Glomerular endothelial cell (primary cell): ENCODE measurements around the gene RHEX. TPM values are rescaled to one million over a fixed set of nuclear protein-coding genes. Genes with fewer than 3 reads are reported as not detected.

Experiments
- DNase-seq: peaks from one replicate; pipeline ENCODE4 v3.0.0-alpha.2; 2011; ENCODE audit warnings: low read depth, low spot score; ENCODE audit errors: extremely low read depth
- total RNA-seq: library from RNA; depleted of rRNA; stranded (reverse); fragments of >200 nt; gene quantifications from 2 replicates; pipeline ENCODE4 v1.2.3, GENCODE V29; 2015

Gene RHEX
- total RNA-seq, 1 donor from 2014 or later: not detected

DNA sequence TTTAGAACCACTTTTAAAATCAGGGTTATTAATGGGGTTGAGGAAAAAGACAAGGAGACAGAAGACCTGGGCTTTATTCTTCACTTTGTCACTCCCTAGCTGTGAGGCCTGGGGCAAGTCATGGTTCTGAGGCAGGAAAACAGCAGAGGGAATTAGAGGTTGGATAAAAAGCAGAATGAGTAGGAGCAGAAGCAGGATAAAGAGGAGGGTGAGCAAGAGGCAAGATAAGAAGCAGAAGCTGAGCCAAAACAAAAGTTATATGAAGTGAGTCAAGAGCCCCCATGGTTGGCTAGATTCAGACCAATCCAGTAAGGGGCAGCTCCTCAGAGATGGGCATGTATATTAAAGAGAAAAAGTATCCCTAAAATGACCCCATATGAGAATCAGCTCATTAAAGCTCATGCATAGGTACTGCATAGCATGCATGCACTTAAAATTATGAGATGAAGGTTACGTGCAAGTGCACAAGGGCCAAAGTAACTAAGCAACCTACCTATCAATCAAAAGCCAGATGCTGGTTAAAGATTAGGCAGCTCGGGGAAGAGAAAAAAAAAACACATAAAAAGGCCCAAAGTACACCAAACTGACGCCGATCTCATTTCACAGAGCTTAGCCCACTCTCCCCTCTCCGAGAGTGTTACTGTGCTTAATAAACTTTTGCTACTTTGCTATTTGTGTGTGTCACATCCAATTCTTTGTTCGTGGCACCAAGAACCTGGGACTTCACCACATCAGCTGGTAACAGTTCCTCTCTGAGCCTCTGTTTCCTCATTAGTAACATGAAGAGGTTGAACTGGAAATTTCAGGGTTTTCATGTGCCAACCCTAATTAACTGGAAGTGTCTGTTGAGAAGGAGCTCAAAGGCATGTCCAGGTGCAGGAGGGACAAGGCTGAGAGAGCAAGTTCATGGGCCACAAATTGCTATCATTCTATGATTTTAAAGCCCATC is 62.0 kb downstream of the RHEX start:
- DNase-seq: no peak

DNA sequence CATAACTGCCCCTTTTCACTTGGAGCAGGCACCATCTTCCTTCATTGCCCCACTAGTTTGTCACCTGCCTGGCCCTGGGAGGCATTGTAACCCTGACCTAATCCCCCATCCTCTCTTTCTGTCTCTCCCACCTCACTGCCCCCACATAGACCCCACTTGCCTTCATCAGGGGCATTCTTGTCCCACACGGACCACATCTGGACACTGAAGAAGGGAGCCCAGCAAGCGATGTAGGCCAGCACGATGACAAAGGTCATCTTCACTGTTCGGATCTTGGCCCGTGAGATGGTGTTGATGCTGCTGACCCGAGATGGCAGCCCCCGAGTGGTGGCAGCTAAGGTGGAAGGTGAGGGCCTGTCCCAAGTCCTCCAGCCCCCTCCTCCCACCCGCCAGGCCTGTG is 62.8 kb downstream of the RHEX start:
- DNase-seq: no peak

DNA sequence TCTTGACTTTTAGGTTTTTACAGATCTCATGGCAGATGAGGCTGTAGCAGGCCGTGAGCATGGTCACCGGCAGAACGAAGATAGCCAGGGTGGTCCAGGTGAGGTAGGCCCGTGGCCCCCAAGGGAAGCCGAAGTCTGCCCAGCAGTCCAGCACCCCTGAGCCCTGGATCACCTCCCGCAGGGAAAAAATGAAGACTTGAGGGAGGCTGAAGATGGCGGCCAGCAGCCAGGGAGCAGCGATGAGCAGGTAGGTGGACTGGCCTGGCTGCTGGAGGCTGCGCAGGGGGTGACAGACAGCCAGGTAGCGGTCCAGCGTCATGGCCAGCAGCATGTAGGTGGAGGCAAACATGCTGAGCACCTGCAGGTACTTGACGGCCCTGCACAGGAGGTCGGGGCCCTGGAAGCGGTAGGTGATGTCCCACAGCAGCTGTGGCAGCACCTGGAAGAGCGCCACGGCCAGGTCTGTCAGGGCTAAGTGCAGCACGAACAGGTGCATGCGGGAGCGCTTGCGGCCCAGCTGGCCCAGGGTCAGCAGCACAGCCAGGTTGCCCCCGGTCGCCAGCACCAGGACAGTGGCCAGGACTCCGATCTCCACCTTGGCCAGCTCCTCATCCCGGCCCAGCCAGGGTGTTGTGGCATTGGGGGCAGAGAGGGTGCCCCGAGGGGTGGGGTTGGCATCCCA is 63.4 kb downstream of the RHEX start:
- DNase-seq: no peak

DNA sequence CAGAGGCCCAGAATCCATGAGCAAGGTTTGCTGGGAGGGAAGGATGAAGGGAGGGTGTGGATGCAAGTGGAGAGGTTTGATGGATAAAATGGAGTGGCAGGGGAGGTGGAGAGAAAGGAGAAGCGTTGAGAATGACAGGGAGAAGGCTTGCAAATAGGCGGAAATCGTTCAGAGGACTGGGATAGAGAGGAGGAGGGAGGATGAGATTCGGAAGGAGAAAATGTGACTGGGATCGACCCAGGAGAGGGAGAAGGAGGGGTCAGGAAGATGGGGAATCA is 63.8 kb downstream of the RHEX start:
- no peak for DNase-seq

DNA sequence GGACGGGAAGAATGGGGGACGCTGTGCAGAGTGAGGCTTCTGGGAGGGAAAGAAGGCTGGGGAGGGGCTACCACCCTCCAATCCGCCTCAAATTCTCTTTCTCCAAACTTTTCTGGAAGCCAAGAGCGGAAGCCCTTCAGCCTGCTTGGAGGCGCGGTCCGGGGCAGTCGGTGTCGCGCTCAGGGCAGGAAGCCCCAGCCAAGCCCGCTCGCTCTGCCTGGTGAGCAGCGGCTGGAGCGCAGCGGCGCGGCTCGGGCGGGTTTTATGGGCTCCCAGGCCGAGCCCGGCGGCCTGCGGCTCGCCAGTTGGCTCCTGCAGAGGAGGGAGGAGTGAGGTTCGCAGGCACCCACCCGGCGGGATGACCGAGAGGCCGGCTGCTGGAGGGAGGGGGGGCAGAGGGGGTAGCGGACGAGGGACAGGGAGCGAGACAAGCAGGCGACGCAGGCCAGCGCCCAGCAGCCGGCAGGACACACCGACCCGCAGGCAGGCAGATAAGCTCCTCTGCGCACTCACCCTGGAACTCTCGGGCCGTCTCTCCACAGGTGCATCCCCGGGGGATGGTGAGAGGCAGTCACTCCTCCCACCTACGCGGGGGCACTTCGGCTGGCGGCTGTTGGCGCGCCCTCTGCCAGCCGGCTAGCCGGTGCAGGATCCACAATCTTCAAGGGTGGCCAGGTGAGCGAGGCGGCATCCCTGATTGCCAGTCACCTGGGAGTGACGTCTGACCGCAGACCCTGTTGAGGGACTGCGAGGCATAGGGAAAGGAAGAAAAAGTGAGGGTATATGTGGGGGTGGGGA is 64.4 kb downstream of the RHEX start, which contains the start of gene AVPR1B:
TSS of gene AVPR1B (minus strand) at position 238 of the 798 bp plus-strand sequence. CDS start 498 bp downstream, outside the sequence.
- no peak for DNase-seq

DNA sequence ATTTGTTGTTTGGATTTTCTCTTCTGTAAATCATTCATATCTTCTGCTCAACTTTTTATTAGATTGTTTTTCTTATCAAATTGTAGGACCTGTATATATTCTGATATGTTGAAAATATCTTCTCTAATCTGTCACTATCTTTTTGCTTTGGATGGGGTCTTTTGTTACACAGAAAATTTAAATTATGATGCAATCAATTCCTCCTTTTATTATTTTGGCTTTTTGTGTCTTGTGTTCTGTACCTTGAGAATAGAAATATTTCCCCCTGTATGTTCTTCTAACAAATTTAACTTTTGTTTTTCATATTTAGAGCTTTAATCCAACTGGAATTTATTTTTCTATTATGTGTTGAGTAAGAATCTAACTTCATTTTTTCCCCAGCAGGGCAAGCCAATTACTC is 67.4 kb downstream of the RHEX start:
- no peak for DNase-seq

DNA sequence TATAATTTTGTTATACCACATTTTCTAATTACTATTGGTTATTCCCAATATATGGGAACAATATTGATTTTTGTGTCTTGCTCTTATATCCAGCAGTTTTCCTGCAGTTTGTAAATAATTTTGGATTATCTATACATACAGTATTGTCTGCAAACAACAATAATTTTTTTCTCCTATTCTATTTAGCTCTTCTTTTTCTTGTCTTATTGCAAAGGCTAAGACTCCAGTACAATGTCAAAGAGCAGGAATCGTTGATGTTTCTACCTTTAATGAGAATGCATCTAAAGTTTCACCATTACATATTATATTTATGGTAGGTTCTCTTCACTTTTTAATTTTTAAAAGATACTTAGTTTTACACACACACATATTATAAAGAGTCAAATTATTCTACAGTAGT is 68.3 kb downstream of the RHEX start:
- DNase-seq: no peak

DNA sequence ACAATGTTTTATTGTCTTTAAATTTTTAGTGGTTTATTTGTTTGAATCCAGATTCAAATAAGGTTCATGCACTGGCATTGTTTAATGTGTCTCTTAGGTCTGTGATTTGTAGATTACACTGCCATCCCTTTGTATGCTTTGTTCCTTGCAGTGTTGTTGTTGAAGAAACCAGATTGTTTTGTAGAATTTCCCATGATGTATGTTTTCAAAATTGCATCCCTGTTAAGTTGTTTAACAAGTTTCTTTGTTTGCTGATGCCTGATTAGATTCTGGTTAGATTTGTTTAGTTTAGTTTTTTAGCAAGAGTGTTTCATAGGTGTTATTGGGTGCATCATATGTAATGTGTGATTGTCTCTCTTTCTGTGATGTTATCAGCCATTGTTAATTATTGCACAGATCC is 69.7 kb downstream of the RHEX start:
- DNase-seq: no peak

DNA sequence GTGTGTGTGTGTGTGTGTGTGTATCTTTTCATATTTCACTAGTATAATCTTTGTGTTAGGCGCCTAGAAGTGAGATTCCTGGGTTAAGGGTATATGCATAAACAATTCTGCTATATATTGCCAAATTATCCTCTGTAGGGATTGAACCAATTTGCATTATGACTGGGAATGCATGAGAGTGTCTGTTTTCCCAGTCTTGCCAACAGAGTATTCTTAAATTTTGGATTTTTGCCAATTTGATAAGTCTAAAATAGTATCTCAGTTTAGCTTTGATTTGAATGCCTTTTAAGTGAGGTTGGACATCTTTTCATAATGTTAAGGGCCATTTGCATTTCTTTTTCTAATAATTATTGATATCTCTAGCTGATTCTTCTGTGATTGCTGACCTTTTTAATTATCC is 72.4 kb downstream of the RHEX start:
- DNase-seq: no peak

DNA sequence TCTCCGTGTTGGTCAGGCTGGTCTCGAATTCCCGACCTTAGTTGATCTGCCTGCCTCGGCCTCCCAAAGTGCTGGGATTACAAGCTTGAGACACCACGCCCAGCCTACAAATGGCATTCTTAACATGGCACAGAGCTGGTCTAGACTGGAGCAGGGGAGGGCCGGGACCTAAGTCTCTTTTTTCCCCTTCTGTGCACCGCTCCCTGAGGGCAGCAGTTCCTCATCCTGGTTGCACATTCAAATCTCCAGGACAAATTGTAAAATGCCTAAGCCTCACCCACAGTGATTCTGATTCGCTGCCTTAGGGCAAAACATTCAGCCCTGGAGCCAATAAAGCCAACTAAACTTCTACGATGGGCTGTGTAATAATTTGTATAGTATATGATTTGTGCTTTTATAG is 74.4 kb downstream of the RHEX start:
- no peak for DNase-seq

DNA sequence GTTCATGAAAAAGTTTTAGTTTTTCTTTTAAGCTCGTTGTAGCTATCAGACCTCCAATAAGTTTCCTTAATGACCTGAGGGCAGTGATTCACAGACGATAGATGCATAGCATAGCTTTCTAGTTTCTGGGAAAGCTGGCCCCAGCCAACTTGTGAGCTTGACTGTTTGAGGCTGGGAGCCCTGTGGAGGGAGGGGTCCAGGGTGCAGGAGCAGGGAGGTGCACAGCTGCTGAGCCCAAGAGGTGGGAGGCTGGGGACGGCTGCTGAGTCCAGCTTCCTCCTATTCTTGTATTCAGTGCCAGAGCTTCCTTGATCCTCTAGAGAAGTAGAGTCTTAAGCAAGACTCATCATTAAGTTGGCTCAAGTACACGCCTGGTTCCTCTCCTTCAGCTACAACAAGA is 75.2 kb downstream of the RHEX start:
- no peak for DNase-seq

DNA sequence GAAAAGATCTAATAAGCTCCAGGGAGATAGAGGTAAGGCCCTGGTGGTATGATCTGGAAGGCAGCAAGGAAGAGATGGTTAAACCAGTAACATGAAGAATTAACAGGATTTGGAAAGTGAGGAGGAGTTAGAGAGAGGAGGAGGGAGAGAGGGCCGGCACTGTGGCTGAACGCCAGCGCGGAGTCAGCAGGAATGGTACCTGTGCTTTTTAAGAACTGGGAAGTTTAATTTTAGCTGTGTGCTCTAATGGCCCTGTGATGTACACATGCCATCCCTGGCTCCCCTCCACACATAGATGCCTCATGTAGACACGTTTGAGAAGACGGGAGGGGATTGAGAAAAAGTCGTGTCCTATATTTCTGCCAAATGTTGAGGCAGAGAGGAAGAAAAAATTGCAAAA is 78.1 kb downstream of the RHEX start:
- no peak for DNase-seq

DNA sequence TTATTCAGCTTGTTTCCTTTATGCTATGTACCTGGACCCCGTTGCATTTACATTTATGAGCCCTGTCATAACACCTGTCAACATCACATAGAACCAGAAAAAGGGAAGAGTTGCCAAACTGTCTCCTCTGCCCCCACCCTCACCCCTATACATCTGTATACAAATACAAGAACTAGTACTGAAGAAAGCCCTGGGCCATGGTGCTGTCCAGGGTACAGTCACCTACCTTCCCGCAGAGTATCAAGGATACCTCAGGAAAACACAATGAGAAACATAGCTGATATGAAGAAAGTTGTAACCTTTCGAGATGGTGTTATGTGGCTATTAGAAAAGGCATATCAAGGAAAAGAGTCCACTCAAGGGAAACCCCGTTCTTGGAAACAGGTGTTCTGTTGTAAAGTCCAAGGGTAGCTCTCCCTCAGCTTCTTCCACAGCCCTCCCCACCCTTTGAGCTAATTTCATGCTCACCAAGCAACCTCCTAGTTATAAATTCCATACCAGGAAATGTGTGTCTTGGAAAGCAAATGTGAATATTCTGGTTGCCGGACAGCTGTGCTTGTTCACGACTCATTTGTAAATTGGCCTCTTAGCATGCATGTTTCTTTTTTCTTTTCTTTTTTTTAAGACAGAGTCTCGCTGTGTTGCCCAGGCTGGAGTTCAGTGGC is 80.9 kb downstream of the RHEX start:
- no peak for DNase-seq

DNA sequence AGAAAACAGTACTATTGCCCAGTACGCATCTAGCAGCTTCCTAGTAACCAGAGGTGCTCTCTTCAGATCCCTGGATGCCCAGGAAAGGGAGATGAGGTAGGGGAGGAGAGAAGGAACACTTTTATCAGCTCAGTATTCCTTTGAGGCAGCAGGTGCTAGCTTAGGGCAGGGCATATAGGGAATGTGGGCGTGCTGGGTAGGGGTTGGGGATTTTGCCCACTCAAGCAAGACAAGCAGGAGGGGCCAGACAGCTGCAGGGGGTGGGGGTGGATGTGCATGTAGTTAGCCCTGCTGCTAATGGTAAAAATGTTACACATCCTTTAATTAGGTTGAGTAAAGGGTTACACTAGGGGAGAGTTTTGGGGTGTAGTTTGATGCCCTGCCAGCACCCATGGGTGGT is 82.3 kb downstream of the RHEX start:
- no peak for DNase-seq

DNA sequence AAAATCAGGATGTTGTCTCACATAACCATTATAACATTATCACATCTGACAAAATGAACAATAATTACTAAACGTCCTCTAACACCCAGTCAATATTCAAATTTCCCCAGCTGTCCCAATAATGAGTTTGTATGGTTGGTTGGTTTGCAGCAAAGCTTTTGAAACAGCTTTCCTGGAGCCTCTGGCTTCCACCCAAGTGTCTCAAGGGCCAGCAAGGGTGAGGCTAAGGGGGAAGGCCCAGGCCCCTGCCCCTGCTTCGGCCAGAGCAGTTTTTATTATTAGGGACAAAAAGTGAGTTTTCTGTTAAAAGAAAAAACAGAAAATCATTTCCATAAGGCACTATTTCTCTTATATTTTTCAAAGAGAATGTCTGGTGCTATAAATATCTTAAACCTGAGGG is 83.3 kb downstream of the RHEX start:
- no peak for DNase-seq

DNA sequence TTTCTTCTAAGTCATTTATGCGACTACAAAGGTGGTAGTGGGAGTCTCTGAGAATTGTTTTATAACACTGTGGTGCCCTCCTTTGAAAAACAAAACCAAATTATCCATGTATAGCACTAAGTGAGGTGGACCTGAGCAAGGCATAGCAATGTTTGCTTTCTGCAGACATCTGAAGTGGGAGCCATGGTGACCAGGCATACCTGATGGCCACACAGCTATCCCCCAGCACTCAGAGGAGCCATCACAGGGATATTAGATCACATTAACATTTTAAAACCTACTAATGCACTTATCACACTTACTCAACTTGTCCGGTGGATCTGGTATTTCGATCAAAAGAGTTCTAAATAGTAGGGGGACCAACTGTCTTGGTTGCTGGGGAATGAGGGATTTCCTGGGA is 89.0 kb downstream of the RHEX start:
- no peak for DNase-seq

DNA sequence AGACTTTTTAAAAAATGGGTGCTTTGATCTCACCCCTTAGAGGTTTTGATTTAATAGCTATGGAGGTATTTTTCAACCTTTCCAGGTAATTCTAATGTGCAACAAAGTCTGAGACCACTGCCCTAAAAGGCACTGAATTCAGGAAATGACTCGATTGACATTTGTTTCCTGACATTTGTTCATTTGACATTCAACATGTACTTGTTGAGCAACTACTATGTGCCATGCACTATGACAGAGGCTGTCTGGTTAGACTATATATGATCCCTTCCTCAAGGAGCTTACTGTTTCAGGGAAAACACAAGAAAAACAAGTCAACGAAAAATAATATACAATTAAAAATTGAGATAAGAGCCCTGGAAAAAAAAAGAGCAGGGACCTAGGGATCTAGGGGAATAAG is 89.8 kb downstream of the RHEX start:
- DNase-seq: no peak

DNA sequence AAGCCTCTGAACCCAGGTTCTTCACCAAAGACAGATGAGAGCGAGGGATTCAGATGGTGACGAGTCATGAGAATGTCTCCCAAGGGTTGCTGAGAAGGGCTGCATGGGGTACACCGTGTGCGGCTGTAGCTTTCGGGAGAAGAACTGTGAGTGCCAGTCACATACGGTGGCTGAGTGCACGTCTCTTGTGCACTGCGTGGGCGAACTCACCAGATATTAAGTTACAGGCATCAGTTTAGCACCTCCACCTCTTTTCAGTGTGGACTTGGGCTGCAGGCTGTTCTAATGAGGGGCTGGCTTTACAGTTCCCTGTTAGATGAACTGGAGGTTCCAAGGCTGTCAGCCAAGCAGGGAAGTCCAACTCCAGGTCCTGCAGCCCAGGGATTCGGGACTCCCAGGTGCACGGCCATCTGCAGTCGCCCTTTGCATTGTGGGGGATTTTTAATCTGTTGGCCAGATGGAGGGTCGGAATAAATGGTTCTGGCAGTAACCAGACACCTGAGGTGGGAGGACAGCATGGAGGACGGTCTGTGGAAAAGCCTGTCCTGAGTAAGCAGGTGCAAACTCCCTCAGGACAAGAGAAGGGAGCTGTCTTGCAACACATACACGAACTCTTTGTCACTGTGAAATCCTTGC is 90.7 kb downstream of the RHEX start:
- DNase-seq: no peak

DNA sequence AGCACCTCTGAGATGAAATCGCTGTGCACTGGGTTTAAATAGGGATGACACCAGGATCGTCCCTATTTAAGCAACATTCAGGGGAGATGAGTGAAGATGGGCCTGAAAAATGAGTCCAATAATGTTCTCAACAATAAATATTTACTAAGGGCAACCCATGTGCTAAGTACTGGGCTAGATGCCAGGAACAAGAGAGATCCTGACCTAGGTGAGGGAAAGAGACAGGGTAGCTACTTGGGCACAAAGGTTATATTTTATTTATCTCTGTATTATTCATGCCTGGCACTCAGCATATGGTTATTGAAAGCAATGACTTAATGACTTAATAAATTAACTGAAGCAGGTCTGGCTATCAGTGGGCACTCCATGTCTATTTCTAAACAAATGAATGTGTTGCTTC is 91.6 kb downstream of the RHEX start:
- DNase-seq: no peak

DNA sequence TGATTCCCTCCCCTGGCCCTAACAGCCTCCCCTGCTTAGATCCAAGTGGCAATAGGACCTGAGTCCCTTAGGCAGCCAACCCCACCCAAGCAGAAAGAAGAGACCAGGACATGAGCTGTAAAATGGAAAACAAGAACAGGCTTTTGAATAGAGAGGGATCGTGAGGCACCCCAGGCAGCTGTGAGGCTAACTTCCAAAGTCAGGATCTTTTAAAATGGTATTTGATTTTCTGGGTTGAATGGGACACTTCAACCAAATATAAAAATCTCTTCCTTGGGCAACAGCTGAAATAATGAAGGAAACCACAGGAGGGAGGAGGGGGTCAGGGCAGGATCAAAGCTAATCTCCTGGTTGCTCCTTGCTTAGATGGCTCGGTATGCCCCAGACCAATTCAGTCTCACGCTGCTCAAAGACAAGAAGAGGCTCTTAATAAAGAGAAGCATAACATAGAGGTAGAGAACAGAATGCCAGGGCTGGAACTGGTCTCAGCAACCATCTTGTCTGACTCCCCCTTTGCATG is 92.9 kb downstream of the RHEX start:
- DNase-seq: no peak
